ENCODE measurements around the gene GAB1.
A peak's percentile ranks its signal among the peaks of the same experiment; 100 is the strongest.

GAB1 gene

DNA sequence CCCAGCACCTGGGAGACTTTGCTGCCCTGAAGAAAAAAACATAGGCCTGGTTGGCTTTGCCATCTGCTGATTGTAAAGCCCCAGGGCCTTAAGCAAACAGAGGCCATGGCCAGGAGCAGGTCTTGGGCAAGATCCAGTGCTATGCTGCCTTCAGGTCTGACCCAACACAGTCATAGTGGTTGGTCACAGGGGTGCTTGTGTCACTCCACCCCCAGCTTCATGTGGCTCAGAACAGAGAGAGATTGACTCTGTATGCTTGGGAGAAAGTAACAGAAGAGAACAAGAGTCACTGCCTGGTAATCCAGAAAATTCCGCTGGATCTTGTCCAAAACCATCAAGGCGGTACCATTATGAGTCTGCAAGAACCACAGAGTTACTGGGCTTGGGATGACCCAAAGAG lies 152.4 kb downstream of the GAB1 start:
- no peak for DNase-seq (ENCODE audit: low read depth, low spot score)

DNA sequence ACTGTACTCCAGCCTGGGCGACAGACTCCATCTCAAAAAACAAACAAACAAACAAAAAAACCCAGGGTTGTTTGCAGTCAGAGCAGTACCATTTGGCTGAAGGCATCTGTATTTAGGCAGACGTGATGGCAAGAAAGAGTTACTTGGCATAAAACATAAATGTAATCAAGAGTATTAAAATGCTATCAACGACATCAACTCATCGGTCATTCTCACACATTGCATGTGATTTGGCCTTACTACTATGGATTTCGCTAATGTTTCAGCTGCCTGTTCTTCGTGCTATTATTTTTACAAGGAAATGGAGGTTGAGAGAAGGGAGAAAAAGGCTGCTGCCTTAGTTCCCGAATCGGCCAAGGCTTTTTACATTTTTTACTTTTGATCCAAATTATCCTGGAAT lies 161.3 kb downstream of the GAB1 start:
- no peak for DNase-seq (ENCODE audit: low read depth, low spot score)

DNA sequence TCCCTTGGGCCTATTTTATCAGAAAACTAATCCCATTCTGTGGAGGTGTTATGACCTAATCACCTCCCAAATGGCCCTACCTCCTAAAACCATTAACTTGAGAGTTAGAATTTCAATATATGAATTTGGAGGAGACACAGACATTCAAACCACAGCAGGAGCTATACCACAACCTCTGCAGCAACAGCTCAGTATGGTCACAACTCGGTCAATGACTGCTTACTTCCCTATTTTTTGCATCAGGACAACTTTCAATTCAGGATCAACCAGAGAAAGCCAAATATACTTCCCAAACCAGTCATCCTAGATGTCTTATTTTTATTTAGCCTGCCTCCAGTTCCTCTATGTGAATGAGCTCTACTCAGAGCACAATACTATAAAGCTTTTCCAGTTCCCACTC lies 165.6 kb downstream of the GAB1 start:
- DNase-seq (ENCODE audit: low read depth, low spot score): no peak

DNA sequence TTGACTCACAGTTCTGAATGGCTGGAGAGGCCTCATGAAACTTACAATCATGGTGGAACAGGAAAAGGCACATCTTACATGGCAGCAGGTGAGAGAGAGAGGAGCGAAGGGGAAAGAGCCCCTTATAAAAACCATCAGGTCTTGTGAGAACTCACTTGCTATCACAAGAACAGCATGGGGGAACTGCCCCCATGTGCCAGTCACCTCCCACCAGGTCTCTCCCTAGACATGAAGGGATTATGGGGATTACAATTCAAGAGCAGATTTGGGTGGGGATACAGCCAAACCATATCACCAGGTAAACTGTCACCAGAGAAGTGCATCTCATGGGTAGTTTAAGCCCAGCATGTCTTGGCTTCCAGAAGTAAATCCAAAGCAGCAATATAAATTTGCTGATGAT lies 169.4 kb downstream of the GAB1 start:
- DNase-seq (ENCODE audit: low read depth, low spot score): no peak

DNA sequence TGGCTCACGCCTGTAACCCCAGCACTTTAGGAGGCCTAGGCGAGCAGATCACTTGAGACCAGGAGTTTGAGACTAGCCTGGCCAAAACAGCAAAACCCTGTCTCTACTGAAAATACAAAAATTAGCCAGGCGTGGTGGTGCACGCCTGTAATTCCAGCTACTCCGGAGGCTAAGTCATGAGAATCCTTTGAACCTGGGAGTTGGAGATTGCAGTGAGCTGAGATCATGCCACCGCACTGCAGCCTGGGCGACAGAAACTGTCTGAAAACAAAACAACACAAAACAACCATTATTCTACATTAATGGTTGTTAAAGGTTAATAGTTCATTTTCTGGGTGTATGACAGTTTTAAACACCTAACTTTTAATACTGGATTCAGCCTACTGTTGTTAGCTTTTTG lies 175.2 kb downstream of the GAB1 start:
- no peak for DNase-seq (ENCODE audit: low read depth, low spot score)

DNA sequence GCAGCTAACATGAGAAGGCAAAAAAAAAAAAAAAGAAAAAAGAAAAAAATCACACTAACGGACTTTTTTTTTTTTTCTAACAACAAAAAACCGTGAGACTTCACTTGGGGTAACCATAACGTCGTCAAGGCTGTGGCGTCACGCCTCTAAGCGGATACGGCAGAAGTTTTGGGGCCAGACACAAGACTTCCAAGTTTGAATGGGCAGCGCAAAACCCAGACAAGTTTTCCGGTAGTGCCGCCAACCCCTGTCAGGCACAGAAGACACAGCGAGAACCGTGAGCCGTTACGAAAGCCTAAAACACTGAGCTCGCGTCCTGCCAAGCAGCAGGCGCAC lies 176.3 kb downstream of the GAB1 start:
- DNase-seq (ENCODE audit: low read depth, low spot score): no peak

DNA sequence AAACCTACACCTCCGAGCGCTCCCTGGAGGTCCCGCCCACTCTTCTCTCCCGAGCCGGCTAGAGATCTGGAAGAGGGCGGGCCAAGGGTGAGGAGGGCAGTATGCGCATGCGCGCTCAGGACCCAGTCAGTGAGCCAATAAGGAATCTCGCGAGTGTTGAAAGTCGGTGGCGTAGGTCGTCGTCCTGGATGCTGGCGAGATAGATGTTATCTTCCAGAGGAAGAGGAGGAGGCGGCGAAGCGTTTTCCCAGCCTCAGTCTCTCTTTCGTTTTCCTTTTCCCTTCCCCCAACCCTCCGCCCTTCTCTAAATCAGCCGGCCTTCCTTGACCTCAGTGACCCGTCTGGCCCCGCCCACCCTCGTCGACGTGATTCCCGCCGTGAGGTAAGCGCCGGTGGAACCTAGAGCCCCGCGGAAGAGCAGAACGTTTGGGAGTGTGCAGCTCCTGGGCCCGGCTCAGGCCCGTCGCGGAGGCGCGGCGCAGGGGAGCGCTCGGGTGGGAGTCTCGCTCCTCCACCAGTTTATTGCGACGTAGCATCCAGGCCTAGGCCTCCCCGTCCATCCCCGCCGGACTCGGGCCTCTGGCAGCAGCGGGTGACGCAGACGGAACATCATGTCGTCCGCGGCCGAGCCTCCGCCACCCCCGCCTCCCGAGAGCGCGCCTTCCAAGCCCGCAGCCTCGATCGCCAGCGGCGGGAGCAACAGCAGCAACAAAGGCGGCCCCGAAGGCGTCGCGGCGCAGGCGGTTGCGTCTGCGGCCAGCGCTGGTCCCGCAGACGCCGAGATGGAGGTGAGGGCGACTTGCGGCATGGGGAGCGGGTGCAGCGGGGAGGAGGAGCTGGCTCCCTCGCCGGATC lies 176.9 kb downstream of the GAB1 start, which contains the start of gene SMARCA5:
Gene SMARCA5, plus strand, starts transcription at position 389 of the 855 bp plus-strand sequence. Its CDS starts 223 bp downstream, at position 612.
- peak; percentile 96 for DNase-seq (ENCODE audit: low read depth, low spot score)

DNA sequence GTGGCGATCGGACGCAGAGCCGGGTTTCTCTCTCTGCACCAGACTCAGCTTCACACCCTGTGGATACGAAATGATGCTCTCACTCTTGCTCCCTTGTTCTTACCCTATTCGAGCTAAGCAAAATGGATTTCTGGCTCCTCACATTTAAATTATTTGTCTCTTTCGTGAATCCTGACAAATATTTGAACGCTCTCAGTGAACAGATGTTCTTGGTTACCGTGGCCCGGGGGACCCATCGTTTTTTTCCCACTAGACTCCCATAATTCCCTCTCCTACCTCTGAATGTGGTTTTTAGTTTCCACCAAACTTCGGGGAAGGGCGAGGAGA lies 177.5 kb downstream of the GAB1 start:
- no peak for DNase-seq (ENCODE audit: low read depth, low spot score)

DNA sequence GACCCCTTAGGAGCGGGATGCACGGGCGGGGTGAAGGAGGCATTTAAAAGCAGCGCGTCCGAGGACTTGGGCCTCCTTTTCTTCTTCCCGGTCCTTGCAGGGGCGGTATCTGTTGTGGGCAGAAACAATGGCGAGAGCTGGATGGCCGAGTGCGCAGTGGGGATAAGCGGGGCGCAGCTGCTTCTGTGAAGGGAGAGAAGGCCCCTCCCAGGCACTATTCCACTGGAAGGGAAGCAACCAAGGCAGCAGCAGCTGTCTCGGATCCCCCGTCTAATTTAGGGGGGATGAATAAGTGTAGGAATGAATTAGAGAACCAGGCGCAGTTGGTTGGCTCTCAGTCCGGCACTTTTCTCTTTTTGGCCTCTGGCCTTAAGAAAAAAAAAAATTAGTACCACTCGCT lies 177.8 kb downstream of the GAB1 start:
- no peak for DNase-seq (ENCODE audit: low read depth, low spot score)

DNA sequence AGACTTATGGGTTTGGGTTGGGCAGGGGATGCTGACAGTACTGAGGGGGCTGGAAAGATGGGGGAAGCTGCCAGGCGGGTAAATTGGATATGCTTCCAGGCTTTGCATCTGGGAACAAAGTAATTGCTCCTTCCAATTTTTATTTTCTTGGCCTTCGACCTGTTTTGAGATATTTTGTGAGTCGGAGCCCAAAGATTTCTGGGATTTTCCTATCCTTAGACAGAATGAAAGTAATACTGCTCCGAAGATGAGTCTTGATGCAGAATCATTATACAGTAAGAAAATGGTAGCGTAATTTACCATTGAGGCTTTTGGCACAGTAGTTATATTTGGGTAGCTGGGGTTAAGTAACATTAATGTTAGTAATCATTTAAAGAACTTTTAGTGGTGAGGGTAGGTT lies 178.2 kb downstream of the GAB1 start:
- DNase-seq (ENCODE audit: low read depth, low spot score): no peak

DNA sequence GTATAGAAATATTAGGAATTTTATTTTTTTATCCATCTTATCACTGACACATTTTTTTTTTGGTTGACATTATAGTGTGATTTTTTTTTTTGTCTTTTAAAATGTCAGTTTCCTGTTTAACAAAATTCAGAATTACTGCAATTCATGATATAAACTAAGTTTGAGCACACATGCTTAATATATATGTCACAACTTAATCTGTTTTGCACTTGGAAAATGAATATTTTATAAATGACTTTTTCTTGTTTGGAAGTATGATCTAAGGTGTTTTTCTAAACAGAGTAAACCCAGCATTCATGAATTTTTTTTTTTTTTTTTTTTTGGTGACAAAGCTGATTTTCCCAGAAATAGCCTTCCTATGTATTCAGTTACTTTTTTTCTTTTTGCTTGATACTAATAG lies 179.2 kb downstream of the GAB1 start:
- no peak for DNase-seq (ENCODE audit: low read depth, low spot score)

DNA sequence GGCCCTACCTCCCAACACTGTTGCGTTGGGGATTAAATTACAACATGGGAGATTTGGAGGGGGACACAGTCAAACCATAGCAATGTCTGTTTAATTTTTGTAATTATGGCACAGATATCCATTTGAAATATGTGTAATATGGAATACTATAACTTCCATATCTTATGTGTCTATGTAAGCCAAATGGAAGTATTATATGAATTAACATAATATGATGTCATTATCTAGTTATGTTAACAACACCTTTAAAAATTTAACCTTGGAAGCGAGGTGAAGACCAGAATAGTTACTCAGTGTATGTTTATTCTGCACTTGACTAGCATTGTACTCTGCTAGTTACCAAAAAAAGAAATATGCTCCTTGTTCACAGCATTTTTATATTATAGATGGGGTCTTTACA lies 181.1 kb downstream of the GAB1 start:
- DNase-seq (ENCODE audit: low read depth, low spot score): no peak

All from smooth muscle cell of the brain vasculature (primary cell).